T-helper 1 cell (primary cell): ENCODE data around the gene SOSTDC1.

ENCODE experiments used
- DNase-seq, 5 donors: peaks; one replicate each; pipeline ENCODE4 v3.0.0-alpha.2; 2012 to 2020

The SOSTDC1 gene

DNA sequence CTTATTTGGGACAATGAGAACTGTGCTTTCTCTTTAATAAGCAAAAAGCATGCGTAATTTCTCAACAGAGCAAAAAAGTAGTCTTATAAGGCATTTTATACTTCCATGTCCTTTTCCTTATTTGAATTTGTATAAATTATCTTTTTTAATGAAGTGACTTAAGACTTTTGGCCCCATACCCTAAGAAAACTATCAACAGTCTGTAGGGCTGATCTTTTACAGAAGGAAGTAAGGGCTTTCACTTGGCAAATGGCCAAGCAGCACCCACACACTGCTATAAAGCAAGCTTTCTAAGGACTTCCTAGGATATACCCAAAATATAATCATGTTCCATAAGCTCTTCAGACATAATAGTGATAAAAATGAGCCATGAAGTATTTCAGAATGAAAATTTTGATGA lies 47.6 kb downstream of the SOSTDC1 start:
- DNase-seq, result no peak

DNA sequence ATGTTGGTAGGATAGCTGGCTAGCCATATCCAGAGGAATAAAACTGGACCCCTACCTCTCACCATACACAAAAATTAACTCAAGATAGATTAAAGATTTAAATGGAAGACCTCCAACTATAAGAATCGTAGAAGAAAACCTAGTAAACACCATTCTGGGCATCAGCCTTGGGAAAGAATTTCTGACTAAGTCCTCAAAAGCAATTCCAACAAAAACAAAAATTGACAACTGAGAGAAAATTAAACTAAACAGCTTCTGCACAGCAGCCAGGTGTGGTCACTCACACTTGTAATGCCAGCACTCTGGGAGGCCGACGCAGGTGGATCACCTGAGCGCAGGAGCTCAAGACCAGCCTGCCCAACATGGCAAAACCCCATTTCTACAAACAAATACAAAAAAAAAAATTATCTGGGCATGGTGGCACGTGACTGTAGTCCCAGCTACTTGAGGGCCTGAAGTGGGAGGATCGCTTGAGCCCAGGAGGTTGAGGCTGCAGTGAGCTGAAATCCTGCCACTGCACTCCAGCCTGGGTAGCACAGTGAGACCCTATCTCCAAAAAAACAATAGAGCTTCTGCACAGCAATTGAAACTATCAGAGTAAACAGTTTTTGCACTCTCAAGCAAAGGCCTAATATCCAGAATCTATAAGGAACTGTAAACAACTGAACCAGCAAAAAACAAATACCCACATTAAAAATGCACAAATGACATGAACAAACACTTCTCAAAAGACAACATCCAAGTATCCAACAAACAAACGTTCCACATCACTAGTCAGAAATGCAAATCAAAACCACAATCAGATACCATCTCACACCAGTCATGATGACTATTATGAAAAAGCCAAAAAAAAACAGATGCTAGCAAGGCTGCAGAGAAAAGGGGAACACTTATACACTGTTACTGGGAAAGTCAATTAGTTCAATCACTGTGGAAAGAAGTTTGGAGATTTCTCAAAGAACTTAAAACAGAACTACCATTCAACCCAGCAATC lies 49.0 kb downstream of the SOSTDC1 start:
- no peak for DNase-seq

DNA sequence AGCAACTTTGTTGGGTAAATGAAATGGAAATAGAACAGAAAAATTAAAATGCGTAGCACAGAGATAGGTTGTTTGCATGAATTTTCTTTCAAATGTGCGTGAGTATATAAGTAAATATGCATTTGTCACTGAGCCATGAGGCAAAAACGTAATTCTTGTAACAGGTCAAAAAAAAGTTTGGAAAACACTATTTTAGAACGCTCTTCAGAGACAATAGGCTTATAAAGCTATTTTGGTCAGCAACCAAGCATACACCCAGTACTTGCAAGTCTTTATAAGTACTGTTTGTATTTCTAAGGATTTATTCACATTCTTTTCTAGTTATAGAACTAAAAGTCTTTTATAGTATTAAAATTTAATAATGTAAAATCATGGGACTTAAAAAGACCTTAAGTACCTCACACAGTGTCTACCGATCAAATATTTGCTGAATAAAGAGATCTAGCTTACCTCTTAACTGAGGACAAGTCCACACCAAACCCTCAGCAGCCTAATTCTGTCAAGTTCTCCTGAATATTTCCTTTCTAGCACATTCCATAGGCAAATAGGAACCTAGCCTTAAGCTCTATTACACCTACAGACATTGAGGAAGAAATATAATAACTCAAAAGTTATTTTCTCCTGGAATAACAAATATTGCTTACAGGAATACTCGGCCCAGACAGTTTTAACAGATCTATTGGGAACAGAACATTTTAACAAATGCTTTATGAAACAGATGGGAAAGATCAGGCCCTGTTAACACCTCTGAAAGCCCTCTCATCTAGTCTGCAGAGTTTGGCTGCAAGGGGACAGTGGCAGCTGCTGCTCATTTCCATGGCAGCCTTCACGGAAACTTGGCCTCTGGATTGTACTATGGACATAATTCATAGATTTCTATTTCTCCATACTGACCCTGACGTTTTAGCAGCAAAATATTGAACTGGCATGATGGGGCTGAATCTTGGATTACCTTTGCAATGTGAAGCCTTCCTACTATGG lies 53.0 kb downstream of the SOSTDC1 start:
- DNase-seq, result no peak
